HG03108 (cell line): ENCODE results near the gene SCUBE1.

Source experiments
- ATAC-seq: cut with Tn5 transposase; IDR thresholded peaks from one replicate; pipeline ENCODE4 v1.9.1; 2021; ENCODE audit warnings: moderate library complexity; ENCODE audit not compliant: unreplicated experiment

Gene SCUBE1

DNA sequence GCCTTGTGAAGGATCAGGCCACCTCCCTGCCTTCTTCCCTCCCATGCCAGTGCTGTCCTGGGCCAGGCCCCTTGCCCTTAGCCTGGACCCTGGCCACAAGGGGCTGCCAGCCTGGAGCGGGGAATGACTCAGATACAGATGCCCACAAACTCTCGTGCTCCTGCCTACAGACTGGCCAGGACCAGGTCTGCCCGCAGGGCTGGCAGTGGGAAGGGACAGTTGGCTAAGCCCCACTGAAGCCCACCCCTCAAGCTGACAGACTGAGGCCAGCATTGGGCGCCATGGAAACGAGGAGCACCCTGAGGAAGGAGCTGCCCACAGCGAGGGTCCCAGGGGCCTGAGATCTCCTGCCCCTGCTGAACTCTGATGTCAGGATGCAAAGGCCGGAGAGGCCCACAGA, 14.1 kb downstream of the SCUBE1 start:
- no peak for ATAC-seq

DNA sequence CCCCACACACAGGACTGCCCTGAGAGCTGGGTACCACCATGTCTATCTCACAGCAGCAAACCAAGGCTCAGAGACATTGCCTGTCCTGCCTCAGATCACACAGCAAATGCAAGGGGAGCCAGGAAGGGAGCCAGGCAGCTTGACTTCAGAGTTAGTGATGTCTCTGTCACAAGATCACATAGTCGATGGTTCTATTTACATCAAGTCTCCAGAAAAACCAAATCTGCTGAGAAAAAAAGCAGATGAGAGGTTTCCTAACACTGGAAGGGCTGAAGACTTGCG, 16.1 kb downstream of the SCUBE1 start:
- ATAC-seq: no peak

DNA sequence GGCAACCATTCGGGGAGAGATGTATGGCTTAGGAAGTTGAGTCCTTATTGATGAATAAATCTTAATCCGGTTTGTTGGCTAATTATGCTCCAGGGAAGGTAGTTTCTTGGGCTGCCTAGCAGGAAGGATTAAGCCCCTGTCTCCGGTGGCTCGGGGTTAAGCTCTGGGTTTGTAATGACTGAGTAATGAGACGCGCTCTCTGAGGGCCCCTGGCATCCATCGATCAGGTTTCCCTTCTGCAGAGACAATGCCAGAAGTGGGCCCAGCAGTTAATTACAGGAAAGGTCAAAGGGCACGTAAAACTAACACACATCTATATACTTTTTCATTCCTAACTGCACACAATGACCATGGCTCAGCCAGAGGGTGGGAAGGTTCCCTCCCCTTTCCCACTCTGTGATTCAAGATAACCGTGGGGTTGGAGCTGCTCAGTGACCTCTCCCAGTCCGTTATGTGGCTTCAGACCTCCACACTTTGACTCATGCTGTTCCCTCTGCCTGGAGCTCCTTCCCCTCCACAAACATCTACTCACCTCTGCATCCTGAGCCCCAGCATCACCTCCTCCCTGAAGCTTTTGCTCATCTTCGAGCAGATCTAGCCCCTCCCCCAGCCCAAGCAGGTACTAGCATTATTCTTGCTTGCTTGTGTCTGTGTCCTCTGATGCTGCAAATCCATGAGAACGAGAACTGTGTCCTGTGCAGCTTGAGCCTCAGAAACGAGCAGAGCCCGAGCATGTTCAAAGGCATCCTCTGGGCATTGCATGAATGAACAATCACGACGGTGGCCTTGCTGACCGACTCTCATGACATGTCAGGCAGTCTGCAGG, 16.6 kb downstream of the SCUBE1 start:
- no peak for ATAC-seq

DNA sequence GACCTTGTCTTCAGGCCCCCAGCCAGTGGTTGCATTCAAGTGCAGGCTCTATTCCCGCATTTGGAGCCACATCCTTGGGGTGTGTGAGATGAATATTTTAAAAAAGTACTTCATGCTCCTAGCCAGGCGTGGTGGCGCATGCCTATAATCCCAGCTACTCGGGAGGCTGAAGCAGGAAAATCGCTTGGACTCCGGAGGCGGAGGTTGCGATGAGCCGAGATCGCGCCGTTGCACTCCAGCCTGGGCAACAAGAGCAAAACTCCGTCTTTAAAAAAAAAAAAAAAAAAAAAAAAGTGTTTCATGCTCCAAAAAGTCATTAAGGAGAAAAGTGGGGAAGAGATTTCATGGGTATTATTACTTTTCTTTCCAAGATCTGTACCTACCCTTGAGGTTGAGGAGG, 18.0 kb downstream of the SCUBE1 start:
- no peak for ATAC-seq

DNA sequence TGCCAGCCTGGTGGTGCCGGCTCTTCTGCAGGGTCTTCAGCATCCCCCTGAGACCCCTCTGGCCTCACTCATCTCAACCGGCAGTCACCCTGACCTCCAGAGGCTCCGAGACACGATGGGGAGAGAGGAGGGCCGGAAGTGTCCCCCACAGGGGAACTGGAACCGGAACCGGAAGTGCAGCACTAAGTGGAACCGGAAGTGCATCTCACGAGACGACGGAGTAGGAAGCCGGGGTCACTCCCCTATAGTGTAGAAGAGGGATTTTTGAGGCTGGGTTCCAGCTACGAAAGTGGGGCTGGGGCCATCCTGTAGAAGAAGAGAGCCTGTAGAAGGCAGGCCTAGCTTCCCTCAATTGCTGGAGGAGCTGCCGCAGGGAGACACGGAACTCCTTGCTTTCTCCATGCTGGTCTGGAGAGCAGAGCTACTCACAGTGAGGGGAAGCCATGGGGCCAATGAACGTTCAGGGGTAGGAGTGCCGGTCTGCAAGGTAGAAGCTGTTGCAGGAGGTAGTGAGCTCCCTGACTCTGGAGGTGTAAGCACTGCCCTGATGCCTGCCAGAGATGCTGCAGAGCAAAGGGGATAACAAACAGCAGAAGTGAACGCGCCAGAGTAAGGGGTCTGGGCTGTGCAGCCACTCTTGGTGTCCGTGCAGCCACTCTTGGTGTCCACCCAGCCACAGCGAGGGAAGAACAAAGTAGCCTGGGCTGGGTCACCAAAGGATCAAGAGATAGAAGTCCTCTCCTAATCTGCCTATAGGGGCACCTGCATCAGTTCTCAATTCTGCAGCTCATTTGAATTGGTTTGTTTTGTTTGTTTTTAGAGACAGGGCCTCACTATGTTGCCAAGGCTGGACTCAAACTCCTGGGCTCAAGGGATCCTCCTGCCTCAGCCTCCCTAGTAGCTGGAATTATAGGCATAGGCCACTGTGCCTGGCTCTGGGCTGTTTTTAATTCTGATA, 21.9 kb downstream of the SCUBE1 start:
- ATAC-seq: no peak

DNA sequence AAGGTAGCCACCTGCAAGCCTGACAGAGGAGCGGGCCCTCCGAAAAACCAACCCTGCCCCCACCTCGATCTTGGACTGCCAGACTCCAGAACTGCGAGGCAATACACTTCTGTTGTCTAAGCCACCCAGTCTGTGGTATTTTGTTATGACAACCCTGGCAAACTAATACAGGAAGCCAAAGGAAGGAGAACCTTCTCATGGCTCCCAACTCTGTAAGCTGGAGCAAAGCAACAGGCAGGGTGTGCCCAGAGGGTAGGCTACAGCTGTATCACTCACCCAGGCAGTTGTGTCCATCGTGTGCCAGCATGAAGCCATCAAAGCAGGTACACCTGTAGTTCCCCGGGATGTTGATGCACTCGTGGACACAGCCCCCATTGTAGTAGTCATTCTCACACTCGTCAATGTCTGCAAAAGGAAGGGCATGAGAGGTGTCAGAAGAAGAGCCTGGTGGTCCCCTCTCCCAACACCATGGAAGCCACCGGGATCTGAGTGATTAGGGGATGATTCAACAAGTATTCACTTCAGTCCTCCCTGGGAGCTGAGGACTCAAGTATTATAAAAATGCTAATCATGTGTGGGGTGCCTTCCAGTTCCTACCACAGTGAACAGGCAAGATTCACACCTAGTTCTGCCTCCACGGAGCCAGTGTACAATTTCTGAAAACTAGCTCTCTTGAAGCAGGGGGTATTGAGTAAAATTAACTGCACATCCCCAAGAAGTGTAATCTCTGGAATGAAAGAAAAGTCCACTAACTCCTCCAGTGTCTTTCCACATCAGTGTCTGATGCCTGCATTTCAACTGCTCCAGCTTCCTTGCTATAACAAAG, 23.3 kb downstream of the SCUBE1 start:
- no peak for ATAC-seq

DNA sequence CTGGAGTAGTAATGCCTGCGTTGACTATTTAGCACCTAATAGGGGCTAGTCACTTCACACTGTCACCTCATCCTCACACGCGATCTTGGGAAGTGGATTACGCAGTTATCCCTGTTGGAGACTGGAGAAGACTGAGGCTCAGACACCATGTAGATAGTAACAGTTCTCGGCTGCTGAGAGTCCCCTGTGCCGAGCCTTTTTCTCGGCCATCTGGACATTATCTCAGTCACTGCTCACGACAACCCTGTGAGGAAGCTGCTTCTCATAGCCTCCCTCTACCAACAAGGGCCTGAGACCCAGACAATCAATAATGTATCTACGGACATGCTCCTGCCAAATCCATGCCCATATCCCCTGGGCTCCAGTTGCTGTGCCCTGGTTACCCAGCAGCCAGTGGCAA, 25.9 kb downstream of the SCUBE1 start:
- ATAC-seq: no peak

DNA sequence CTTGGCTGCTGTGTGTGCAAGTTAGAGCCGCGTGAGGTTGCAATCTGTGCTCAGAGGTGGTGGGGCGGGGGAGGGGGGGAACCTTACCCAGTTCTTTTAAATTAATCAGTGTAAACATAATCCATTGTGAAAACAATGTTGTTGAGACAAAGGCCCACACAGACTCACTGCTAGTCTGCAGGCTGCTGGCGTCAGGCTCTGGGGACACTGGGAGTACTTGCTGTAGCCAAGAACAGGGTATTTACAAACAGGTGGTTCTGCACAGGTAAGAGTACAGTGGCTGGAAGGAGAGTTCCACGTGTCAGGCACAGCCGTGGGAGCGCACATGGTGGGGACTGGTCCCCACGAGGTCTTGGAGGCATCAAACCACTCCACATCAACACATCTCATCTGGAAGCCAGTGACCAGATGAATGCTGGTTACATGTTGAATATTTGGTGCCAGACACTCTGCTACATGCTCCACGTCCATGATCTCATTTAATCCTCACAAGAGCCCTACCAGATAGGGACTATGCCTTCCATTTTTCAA, 27.4 kb downstream of the SCUBE1 start:
- ATAC-seq: no peak

DNA sequence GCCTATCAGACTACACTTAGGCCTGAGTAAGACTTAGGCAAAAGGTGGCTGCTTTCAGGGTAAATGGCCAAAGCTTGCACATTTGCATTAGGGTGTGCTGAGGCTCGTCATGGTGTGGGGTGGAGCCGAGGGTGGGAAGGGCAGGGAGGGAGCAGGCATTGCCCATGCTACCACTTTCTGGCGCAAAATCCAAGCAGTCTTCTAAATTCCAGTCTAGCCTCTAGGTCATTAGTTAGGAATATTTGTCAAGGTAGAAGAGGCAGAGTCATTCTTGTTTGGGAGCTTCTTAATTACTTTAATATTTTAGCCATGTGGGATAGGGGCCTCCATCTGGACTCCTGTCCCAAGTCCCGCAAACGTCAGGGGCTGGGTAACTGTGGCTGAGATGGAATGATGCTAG, 28.6 kb downstream of the SCUBE1 start:
- ATAC-seq: no peak

DNA sequence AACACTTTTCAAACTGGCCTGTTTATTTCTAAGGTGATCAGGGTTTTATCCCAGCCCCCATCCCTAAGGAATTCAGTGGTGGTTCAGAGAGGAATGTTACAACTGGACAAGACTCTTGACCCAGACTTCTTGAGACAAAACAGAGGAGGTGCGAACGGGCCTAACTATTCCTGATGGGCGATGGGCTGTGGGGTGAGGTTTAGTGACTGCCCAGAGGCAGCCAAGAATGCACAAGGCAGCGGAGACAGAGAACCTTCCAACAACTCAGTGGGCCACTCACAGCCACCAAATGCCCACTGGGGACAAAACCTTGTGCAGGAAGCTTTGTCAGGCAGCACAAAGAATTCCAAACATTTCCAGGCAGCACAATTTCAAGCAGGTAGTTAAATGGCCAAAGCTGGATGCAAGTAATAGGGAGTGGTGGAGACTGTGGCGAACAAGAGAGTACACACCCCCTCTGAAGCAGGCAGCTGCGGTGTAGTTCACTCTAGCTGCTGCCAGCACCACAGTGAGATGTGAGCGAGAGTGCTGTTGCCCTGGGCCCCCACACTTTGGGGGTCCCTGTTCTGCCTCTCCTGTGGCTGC, 29.2 kb downstream of the SCUBE1 start:
- ATAC-seq: no peak

DNA sequence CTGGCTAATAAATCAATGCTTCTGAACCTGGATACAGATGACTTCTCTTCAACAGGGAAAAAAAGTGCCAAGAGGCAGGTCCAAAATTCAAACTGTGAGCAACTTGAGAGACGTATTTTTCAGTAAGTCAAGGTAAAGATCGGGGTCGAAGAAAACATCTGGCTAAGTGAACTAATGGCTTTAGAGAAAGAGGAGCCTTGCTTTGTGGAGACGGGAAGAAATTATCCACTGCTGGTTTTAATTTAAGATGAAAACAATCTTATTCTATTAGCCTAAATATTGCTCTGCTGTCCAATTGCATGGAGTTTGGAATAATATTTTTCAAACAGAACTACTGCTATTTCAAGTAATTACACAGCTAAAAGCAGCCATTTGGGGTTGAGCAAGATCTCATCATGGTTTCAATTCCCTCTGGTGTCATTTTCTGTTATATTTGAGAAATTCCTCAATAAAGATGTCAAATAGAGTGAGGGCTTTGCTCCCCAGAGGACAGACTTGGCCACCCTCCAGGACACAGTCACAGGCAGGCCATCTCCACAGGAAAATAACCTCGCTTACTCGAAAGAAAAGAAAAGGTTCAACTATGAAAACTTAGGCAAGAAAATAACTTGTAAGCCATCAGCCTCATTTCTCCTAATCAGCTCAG, 29.8 kb downstream of the SCUBE1 start:
- ATAC-seq: no peak

DNA sequence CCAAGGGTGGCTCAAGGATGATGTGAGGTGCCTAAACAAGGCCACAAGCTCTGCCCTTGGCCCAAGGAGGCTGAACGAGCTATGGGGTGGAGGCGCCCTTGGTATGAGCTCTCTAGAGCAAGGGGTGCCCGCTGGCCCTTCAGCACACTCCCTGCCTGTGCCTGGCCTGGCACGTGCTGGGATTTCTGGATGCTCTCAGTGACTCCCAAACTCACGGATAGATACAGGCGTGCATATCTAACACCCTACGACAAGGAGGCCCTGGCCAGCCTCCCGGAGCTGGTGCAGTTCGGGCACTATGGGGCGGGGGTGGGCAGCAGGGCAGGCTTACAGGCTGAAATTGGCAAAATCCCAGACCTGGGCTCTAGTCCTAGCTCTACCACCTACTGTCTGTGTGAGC, 30.6 kb downstream of the SCUBE1 start:
- no peak for ATAC-seq

DNA sequence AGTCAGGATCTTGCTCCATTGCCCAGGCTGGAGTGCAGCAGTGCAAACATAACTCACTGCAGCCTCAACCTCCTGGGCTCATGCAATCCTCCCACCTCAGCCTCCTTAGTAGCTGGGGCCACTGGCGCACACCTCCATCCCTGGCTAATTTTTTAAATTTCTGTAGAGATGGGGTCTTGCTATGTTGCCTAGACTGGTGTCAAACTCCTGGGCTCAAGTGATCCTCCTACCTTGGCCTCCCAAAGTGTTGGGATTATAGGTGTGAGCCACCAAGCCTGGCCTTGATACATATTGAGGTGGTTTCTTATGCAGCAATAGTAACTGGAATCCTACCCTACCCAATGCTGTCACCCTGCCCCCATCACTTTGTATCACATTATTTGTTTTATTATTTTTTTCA, 32.4 kb downstream of the SCUBE1 start:
- no peak for ATAC-seq

DNA sequence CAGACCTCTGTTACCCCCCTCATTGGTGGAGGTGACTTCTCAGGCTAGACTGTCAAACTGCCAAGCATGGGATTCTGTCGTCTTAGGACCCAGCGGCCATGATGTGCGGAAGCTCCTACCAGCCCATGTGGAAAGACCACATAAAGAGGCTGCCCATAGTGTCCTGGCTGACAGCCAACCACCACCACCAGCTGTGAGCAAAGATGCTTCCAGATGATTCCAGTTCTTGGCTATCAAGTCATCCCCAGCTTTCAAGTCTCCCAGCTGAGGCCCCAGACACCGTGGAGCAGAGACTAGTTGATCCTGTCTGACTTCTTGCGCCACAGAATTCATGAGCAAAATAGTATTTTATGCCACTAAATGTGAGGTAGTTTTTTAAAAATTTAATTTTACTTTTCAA, 32.9 kb downstream of the SCUBE1 start:
- no peak for ATAC-seq

DNA sequence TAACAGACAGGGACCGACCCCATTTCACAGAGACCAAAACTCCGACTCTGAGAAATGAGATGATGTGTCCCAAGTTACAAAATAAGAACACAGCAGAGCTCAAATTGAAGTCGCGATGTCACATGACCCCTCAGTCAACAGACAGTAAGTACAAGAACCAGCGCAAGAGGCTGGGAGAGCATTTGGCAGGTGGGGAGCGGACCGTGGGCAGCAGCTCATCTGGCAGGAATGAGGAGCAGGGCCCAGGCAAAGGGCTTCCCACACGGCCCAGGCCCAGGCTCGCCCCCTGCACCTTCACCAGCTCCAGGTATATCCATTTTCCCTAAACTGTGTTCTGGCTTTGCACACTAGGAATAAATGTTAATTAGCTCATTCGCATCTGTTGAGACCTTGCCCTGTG, 34.3 kb downstream of the SCUBE1 start:
- ATAC-seq: no peak

DNA sequence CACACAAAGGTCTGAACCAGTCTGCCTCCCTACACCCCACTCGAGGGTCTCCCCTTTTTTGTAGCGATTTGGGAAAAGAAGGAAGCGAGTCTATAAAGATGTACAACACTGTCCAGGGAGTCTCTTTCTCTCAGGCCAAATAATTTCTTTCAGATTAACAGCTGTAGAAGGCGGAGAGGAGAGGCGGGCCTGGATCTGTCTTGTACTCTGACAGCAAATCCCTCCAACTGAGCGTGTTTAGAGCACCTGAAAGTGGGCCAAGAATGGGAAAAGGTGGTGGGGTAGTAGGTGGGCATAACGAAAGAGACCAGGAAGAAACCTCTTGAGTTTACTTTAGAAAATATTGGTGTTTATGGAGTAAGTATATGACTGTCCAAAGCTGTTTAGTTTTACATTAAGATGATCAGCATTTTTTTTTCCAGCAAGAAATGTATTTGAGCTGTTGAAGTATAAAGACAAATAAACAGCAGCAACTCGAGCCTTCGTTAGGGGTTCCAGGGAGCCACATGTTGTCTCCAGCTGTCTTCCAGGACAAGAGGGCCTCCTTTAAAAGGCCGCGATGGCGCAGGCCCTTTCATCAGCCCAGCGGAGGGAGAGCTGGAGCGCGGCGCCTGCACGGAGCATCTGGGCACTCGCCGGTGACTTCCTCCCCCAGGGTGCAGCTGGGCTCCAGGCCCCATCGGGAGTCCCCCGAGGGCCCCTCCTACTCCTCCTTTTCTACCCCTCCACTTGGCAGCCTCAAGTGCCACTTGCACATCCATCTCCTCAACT, 34.9 kb downstream of the SCUBE1 start:
- no peak for ATAC-seq

DNA sequence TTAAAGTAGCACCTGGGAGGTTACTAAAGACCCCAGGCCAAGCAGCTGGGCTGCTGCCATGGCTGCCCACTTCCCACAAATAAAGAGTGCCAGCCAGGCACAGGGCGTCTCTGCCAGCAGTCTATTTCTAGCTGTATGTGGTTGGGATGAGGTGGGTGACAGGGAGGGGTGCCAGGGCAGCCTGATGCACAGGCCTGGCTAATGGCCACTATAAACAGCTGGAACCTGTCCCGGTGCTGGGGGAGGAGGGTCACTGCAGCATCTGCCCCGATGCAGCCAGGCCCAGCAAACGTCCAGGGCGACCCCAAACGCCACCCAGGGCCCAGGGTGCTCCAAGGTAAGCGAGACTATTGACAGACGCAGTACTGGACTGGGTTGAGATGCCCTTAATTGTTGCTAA, 37.4 kb downstream of the SCUBE1 start:
- no peak for ATAC-seq

DNA sequence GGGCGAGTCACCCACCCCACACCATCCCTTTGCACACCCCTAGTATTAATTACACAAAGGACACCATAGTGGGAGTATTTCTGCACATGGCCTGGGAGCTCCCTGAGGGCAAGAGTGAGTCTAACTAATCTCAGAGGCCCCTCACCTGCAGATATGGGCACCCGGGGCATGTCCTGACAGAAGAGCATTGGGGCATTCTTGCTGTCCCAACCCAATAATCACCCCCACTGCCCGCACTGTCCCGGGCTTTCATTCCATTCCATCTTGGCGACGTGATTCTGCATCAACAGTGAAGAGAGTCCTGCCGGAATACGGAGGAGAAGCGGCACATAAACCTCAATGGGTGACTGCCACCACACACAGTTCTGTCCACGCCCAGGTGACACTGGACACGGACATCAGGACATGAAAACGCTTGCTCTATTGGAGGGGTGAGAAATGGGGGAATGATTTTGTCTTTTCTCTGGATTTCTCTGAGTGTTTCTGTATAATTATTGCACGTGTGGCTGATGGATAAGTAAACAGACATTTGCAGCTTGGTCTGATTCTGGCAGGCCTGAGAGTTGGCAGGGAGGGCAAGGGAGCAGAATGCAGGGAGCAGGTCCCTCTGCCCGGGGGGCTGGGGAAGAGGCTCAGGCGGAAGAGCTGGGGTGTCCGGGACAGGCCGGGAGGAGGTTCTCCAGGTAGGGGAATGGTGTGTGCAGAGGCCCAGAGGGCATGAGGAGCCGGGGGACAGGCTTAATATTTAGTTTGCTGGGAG, 38.2 kb downstream of the SCUBE1 start:
- ATAC-seq: no peak

DNA sequence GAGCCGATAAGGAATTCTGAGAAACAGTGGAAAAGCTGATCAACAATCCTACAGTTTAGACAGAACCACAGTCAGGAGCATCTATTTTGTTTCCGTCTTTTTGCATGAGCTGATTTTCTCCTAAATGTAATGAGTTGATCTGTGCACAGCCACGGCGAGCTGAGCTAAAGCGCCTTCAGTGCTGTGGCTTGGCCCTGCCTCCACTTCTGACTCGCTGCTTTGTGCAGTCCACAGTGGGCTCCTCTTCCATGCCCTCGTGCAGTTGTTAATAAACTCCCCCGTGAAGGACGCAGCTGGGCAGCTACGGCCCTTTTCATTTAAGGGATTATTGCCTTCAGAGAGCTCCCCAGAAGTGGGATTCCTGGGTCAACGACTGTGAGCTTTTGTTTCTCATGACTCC, 39.4 kb downstream of the SCUBE1 start:
- no peak for ATAC-seq
